Measurements from ENCODE around the gene BPTF. TPM values are rescaled to one million over a fixed set of nuclear protein-coding genes. Genes with fewer than 3 reads are reported as not detected.

The BPTF gene
- total and polyA plus RNA-seq, 2 experiments from 2014 or later = 15.6 to 26.9 TPM

GRCh38 chr17:67911059-67911782 lies 85.9 kb downstream of the BPTF start:
- no peaks in the 10 kb centered on the region for H3K27me3 ChIP-seq (replicated peaks; ENCODE audit: insufficient read depth)
- H3K79me2 ChIP-seq (ENCODE audit: insufficient read depth) = peaks cover 20% of the 10 kb centered on the region; the same call in 1 of the 2 replicates
- H3K27ac ChIP-seq = no peak overlapping the region
- H3K9me2 ChIP-seq (ENCODE audit: insufficient read depth) = no peaks in the 10 kb centered on the region
- H3K4me3 ChIP-seq = no peak overlapping the region
- DNase-seq = no peak
- H3K9me3 ChIP-seq (ENCODE audit: low read depth) = no peaks in the 10 kb centered on the region
- H3K9ac ChIP-seq = no peak overlapping the region
- no peaks in the 10 kb centered on the region for H3K4me1 ChIP-seq (ENCODE audit: insufficient read depth)
- TF ChIP-seq EZH2 (IDR thresholded peaks at IDR 0.05; ENCODE audit: insufficient read depth, poor library complexity, severe bottlenecking) (no peak), EZH2phosphoT487 (IDR thresholded peaks at IDR 0.05; ENCODE audit: insufficient read depth, low read depth) (no peak)
- in situ Hi-C loops (cut with MboI) = no loop called here
- no peaks in the 10 kb centered on the region for H4K20me1 ChIP-seq (ENCODE audit: insufficient read depth)
- no peaks in the 10 kb centered on the region for H3F3A ChIP-seq (ENCODE audit: insufficient read depth)
- H3K4me2 ChIP-seq (ENCODE audit: unreplicated experiment) = no peak overlapping the region
- 94% methylated on average over 10 of the region's 10 CpGs for WGBS, 2 experiments (ENCODE audit: low coverage in 1 of 2, low lambda C conversion rate in 2 of 2, missing lambda C conversion rate in 2 of 2)
- H2AFZ ChIP-seq = no peak overlapping the region
- H3K36me3 ChIP-seq (ENCODE audit: low read depth) = peaks cover 52% of the 10 kb centered on the region

GRCh38 chr17:67912088-67912487 lies 86.8 kb downstream of the BPTF start:
- no peak overlapping the region for H3K9ac ChIP-seq
- no peak overlapping the region for H3K4me3 ChIP-seq
- H3K4me2 ChIP-seq (ENCODE audit: unreplicated experiment) = no peak overlapping the region
- H2AFZ ChIP-seq = no peak overlapping the region
- H4K20me1 ChIP-seq (ENCODE audit: insufficient read depth) = no peaks in the 10 kb centered on the region
- H3K27ac ChIP-seq = no peak overlapping the region
- peaks cover 49% of the 10 kb centered on the region for H3K36me3 ChIP-seq (ENCODE audit: low read depth)
- in situ Hi-C loops (cut with MboI) = no loop called here
- no peaks in the 10 kb centered on the region for H3K9me2 ChIP-seq (ENCODE audit: insufficient read depth)
- no peaks in the 10 kb centered on the region for H3F3A ChIP-seq (ENCODE audit: insufficient read depth)
- no peak for DNase-seq
- H3K27me3 ChIP-seq (replicated peaks; ENCODE audit: insufficient read depth) = no peaks in the 10 kb centered on the region
- peaks cover 21% of the 10 kb centered on the region; the same call in 1 of the 2 replicates for H3K79me2 ChIP-seq (ENCODE audit: insufficient read depth)
- WGBS, 2 experiments (ENCODE audit: low coverage in 1 of 2, low lambda C conversion rate in 2 of 2, missing lambda C conversion rate in 2 of 2) = 91 to 94% methylated on average over 4 of the region's 4 CpGs
- no peaks in the 10 kb centered on the region for H3K4me1 ChIP-seq (ENCODE audit: insufficient read depth)
- TF ChIP-seq EZH2 (IDR thresholded peaks at IDR 0.05; ENCODE audit: insufficient read depth, poor library complexity, severe bottlenecking) (no peak), EZH2phosphoT487 (IDR thresholded peaks at IDR 0.05; ENCODE audit: insufficient read depth, low read depth) (no peak)
- H3K9me3 ChIP-seq (ENCODE audit: low read depth) = no peaks in the 10 kb centered on the region

- in situ Hi-C loops (cut with MboI) = no loop called here
- WGBS, 2 experiments (ENCODE audit: low coverage in 1 of 2, low lambda C conversion rate in 2 of 2, missing lambda C conversion rate in 2 of 2) = 93% methylated on average over 7 of the region's 7 CpGs
- H3F3A ChIP-seq (ENCODE audit: insufficient read depth) = no peaks in the 10 kb centered on the region
- no peaks in the 10 kb centered on the region for H4K20me1 ChIP-seq (ENCODE audit: insufficient read depth)
- H3K4me3 ChIP-seq = no peak overlapping the region
- no peaks in the 10 kb centered on the region for H3K9me2 ChIP-seq (ENCODE audit: insufficient read depth)
- peaks cover 47% of the 10 kb centered on the region for H3K36me3 ChIP-seq (ENCODE audit: low read depth)
- no peaks in the 10 kb centered on the region for H3K27me3 ChIP-seq (replicated peaks; ENCODE audit: insufficient read depth)
- no peaks in the 10 kb centered on the region for H3K9me3 ChIP-seq (ENCODE audit: low read depth)
- H3K79me2 ChIP-seq (ENCODE audit: insufficient read depth) = peaks cover 27% of the 10 kb centered on the region; the same call in 1 of the 2 replicates
- H3K4me1 ChIP-seq (ENCODE audit: insufficient read depth) = no peaks in the 10 kb centered on the region
- H3K27ac ChIP-seq = no peak overlapping the region
- no peak overlapping the region for H3K9ac ChIP-seq
- no peak for TF ChIP-seq EZH2 (IDR thresholded peaks at IDR 0.05; ENCODE audit: insufficient read depth, poor library complexity, severe bottlenecking)
- no peak for TF ChIP-seq EZH2phosphoT487 (IDR thresholded peaks at IDR 0.05; ENCODE audit: insufficient read depth, low read depth)
- DNase-seq = no peak
- no peak overlapping the region for H2AFZ ChIP-seq
- H3K4me2 ChIP-seq (ENCODE audit: unreplicated experiment) = no peak overlapping the region
These were observed 87.4 kb downstream of the BPTF start for GRCh38 chr17:67912656-67913055.

- H3K36me3 ChIP-seq (ENCODE audit: low read depth) = peaks cover 23% of the 10 kb centered on the region
- no peaks in the 10 kb centered on the region for H3K27me3 ChIP-seq (replicated peaks; ENCODE audit: insufficient read depth)
- H3K4me1 ChIP-seq (ENCODE audit: insufficient read depth) = no peaks in the 10 kb centered on the region
- no peak overlapping the region for H3K27ac ChIP-seq
- H2AFZ ChIP-seq = no peak overlapping the region
- H4K20me1 ChIP-seq (ENCODE audit: insufficient read depth) = no peaks in the 10 kb centered on the region
- H3K4me2 ChIP-seq (ENCODE audit: unreplicated experiment) = no peak overlapping the region
- 99% methylated on average over 4 of the region's 4 CpGs for WGBS, 2 experiments (ENCODE audit: low coverage in 1 of 2, low lambda C conversion rate in 2 of 2, missing lambda C conversion rate in 2 of 2)
- in situ Hi-C loops (cut with MboI) = no loop called here
- H3K79me2 ChIP-seq (ENCODE audit: insufficient read depth) = peaks cover 15% of the 10 kb centered on the region
- no peaks in the 10 kb centered on the region for H3F3A ChIP-seq (ENCODE audit: insufficient read depth)
- no peaks in the 10 kb centered on the region for H3K9me2 ChIP-seq (ENCODE audit: insufficient read depth)
- H3K4me3 ChIP-seq = no peak overlapping the region
- no peak for DNase-seq
- no peak overlapping the region for H3K9ac ChIP-seq
- H3K9me3 ChIP-seq (ENCODE audit: low read depth) = no peaks in the 10 kb centered on the region
- TF ChIP-seq EZH2phosphoT487 (IDR thresholded peaks at IDR 0.05; ENCODE audit: insufficient read depth, low read depth) (no peak), EZH2 (IDR thresholded peaks at IDR 0.05; ENCODE audit: insufficient read depth, poor library complexity, severe bottlenecking) (no peak)
These were observed 94.9 kb downstream of the BPTF start for GRCh38 chr17:67920212-67920611.

Data from GM23248 (cell line).